Activated T-cell treated with anti-CD3 and anti-CD28 coated beads, Interleukin-2, amount 50 U/mL, for 48 hours (primary cell): Measurements from ENCODE around the gene MLYCD.

Experiments used
- DNase-seq, 2 experiments: peaks; one replicate each; pipeline ENCODE4 v3.0.0-alpha.2; 2020

The MLYCD gene

DNA sequence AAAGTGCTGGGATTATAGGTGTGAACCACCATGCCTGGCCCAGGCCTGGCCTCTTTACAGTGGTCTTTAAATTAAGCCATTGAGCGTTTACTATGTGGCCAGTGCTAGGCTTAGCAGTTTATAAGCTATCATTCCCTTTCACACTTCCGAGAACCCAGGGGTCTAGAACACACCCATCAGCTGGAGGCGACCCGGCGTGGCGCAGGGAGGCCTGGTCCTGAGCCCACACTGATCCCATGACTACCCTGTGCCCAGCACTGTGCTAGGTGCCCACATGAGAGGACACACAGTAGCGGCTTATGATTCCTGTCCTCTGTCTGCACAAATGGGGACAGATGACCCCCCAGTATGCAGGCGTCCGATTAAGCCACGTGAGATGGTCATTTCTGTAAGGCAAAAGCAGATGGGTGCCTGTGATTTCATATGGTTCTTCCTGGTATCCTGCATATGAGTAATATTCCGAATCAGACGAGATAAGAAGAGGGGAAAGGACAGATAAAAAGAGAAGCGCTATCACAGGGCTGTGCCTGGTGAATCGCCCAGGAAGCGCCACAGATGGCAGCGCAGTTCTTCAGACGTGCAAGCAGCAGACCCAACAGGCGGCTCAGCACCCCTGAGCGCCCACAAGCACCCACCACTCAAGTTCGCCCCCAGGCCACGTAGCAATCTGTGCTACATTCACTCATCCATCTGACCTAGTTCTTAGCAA is 59.4 kb downstream of the MLYCD start:
- no peak for DNase-seq

DNA sequence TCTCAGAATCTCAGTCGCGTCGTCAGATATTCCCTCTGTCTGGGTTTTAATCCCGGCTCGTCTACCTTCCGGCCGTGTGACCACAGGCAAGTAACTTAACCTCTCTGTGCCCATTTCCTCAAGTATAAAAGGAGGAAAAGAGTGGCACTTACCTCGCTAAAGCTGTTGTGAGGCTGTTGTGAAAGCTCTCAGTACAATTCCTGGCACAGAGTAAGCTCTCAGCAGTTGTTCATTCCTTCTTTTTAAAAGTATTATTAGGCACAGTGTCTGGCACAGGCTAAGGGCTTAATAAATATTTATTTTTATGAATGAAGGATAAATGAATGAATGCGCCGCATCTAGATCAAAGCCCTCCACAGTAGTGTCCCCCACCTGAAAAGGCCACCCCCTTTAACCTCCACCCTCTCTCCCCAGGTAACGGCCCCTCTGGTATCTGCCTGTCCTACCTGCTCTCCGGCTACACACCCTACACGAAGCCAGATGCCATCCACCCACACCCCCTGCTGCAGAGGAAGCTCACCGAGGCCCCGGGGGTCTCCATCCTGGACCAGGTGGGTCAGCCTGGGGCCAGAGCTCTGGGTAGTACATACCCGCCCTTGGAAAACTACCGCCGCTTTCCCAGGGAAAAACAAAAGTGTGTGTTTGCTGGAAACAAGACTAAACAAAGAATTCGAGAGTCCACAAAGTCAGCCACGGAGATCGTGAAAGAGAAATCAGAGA is 60.1 kb downstream of the MLYCD start:
- no peak for DNase-seq

DNA sequence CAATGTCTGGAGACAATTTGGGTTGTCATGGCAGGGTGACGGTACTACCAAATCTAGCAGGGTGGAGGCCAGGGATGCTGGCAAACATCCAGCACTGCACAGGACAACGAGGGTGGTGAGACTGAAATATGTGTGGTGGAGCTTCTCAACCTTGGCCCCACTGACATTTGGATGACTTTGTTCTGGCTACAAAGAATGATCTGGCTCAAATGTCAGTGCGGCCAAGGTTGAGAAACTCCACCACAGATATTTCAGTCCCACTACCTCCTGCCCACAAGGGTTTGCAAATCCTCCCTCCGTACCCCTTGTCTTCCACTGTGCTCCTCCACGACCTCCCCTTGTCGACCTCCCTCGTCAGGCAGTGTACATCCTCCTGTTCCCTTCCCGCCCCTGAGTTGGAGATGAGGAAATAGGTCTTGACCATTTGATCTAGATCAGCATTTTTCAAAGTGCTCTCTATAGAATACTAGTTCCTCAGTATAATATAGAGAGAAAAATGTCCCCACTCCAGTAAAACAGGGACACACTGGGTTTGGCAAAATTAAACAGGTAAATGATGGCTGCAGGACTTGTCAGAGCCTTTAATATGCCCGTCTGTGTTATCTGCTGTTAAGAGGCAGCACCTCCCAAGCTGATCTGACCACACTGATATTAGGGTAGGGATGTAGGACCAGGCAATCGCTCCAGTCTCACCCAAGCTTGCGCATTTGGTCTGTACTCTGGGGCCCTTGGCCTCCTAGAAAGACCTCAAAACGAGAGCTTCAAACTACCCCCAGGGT is 60.9 kb downstream of the MLYCD start:
- DNase-seq = no peak

DNA sequence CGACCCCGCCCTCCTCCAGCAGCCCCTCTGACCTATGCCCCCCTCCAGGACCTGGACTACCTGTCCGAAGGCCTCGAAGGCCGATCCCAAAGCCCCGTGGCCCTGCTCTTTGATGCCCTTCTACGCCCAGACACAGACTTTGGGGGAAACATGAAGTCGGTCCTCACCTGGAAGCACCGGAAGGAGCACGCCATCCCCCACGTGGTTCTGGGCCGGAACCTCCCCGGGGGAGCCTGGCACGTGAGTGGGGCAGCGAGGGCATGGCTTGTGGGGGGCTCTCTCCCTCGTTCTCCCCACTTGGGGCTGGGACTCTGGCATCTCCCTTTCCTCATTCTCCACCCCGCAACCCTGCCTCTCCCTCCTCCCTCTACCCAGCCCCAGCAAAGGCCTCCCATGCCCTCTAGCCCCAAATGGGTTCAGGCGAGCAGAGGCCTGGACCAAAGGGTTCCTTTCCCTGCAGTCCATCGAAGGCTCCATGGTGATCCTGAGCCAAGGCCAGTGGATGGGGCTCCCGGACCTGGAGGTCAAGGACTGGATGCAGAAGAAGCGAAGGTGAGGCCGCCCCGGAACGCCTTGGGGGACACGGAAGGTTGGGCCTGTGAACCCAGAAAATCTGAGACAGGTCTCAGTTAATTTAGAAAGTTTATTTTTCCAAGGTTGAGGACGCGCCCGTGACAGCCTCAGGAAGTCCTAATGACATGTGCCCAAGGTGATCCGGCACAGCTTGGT is 61.8 kb downstream of the MLYCD start:
- no peak for DNase-seq

DNA sequence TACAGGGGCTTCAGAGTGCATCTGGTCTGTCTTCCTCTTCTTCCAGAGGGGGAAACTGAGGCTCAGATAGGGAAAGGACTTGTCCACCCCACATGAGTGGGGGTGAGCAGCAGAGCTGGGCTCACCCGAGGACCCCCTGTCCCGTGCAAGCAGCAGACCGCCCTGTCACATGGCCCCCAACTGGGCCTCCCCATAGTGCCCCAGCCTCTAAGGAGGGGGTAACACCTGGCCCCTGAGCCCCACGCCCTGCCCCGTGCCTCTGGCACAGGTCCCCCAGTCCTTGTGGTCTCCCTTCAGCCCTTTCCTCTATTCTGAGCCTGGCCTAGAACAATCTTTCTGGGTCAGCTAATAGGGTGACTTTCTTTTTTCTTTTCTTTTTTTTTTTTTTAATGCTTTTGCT is 62.7 kb downstream of the MLYCD start:
- DNase-seq = no peak

DNA sequence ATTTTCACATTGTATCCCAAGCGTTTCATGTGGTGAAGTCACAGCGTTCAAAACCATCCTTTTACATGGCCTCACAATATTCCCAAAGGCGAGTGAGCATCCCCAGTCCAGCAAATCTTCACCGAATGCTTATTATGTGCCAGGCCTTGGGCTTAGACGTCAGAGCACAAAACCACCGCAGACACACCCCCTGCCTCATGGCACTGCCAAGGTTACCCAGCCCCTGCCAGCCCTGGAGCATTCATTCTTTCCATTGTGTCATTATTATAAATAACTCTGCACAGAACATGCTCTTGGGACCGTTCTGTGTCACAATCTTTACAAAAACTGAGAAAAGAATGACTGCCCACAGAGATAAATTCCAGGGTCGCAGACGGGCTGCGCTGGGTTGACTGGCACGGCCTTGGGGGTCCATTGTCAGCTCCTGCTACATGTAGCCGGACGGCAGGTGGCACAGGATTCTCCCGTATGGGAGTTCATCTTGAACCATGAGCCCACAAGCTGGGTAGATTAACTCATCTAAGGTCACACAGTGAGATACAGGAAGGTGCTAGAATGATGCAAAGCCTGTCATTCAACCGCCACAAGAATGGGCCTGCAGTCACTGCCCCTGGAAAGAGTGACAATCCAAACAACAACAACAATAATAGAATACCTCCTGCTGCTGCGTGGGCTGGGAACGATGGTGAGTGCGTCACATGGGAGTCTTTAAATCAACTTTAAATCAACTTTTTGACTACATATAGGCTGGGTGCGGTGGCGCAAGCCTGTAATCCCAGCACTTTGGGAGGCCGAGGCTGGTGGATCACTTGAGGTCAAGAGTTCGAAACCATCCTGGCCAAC is 64.6 kb downstream of the MLYCD start:
- no peak for DNase-seq

DNA sequence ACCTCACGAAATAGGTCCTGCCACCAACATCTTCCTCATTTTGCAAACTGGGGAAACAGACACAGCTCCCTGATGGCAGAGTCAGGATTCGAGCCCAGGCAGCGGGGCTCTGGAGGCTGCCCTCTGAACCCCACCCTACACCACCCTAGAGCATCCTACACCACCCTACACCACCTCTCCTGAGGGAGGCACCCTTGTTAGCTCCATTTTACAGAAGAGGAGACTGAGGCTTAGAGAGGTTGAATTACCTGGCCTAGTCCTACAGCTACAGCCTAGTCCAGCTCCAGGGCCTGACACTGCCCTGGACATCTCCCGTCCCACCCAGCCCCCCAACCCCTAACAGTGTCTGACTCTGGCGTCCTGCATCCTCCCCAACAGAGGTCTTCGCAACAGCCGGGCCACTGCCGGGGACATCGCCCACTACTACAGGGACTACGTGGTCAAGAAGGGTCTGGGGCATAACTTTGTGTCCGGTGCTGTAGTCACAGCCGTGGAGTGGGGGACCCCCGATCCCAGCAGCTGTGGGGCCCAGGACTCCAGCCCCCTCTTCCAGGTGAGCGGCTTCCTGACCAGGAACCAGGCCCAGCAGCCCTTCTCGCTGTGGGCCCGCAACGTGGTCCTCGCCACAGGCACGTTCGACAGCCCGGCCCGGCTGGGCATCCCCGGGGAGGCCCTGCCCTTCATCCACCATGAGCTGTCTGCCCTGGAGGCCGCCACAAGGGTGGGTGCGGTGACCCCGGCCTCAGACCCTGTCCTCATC is 65.9 kb downstream of the MLYCD start:
- DNase-seq = no peak

DNA sequence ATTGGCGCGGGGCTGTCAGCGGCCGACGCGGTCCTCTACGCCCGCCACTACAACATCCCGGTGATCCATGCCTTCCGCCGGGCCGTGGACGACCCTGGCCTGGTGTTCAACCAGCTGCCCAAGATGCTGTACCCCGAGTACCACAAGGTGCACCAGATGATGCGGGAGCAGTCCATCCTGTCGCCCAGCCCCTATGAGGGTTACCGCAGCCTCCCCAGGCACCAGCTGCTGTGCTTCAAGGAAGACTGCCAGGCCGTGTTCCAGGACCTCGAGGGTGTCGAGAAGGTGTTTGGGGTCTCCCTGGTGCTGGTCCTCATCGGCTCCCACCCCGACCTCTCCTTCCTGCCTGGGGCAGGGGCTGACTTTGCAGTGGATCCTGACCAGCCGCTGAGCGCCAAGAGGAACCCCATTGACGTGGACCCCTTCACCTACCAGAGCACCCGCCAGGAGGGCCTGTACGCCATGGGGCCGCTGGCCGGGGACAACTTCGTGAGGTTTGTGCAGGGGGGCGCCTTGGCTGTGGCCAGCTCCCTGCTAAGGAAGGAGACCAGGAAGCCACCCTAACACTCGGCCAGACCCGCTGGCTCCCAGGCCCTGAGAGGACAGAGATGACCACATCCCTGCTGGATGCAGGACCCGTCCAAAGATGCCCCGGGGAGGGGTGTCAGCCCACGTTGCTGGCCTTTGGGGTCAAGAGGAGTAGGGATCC is 66.7 kb downstream of the MLYCD start:
- no peak for DNase-seq

DNA sequence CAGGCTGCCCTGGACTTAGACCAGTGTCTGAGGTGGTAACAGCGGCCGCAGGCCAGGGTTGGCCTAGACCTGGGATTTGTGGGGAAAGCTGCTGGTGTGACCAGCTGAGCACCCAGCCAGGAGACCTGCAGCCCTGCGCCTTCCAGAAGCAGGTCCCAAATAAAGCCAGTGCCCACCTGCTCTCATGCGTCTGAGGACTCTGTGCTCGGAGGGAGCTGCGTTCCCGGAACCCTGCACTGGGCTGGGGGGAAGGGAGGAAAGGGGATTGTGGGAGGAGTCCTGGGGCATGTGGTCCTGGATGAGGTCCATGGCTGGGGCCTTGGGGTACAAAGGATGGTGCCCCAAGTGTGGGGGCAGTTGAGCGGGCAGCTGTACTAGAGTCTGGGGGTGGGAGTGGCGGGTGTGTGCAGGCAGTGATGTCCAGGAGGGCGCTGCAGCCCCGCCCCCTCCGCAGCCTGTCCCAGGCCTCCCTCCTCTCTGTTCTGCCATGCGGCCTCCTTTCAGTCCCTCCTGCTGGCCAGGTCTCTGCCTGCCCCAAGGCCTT is 67.3 kb downstream of the MLYCD start:
- no peak for DNase-seq

DNA sequence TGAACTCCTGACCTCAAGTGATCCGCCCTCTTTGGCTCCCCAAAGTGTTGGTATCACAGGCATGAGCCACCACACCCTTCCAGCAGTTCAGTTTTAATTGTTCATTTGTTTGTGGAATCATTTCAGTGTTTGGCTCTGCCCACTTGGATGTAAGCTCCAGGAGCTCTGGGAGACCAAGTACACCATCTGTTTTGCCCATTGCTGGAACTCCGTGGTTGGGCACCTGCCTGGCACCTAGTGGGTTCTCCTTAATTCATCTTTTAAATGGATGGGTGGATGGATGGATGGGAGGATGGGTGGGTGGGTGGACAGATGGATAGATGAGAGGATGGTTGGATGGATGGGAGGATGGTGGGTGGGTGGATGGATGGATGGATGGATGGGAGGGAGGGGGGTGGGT is 68.2 kb downstream of the MLYCD start:
- DNase-seq = no peak

DNA sequence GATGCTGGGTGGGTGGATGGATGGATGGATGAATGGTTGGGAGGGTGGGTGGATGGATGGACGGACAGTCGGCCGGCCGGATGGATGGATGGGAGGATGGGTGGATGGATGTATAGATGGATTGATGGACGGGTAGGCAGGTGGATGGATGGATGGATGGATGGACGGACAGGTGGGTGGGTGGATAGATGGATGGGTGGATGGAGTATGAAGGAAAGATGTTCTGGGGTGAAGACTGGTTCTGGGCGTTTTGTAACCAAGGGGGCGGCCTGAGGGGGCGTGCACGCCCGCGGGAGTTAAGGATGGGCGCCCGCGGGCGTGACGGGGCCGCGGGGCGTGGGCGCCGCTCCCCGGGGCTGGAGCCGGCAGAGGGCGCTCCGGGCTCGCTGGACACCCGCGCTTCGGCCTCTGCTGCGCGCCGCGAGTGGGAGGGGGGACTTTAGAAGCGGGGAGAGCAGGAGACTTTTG is 69.0 kb downstream of the MLYCD start, which contains the start of gene NECAB2:
Gene NECAB2, plus strand, starts transcription at position 407 of the 468 bp plus-strand sequence. CDS start 405 bp downstream, outside the sequence.
- peak in 1 of 2 experiments; percentile 52 for DNase-seq

DNA sequence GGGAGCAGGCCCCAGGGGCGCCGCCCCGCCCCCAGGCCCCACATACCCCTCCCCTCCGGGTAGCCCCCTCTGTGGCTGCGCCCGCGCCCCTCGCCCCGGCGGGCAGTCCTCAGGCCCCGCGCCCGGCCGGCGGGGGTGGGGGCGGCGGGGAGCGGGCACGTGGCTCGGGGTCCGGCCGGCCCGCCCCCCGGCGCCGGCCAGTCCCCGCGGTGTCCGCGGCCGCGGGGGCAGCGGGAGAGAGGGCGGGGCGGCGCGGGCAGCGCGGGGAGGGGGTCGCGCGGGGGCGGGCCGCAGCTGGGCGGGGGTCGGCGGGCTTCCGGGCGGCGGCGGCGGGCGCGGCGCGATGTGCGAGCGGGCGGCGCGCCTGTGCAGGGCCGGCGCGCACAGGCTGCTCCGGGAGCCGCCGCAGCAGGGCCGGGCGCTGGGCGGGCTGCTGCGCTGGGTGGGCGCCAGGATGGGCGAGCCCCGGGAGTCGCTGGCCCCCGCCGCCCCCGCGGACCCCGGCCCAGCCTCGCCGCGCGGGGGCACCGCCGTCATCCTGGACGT is 69.5 kb downstream of the MLYCD start:
- DNase-seq = no peak

DNA sequence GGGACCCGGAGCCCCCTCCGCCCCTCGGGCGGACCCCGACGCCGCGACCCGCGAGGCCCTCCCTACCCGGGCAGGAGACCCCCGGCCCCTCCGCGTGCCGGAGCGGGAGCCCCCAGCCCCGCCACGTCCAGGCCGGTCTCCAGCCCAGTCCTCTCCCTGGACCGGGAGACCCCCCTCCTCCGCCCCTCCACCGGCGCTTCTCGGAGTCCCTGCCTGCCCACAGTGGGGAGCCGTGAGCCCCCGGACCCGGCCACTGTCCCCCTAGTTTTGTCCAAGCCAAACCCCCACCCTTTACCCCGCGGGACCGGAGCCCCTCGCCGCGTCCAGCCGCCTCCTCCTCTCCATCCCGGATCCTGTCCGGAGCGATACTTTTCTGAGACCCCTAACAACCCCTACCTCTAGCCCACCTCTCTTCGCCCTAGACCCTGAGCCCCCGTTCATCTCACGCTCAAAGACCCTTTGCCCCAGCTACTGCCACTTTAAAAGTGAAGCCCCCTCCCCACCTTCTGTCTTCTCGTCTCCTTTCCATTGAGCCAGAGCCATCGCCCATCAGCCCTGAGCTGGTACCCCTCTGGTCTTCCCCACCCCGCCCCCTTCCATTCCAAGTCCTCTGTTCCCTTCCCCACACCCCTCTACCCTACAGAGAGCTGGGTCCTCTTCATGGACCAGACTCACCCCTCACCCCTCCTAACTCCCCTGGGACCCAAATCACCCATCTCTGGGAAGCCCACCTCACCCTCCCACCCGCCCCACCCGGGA is 70.2 kb downstream of the MLYCD start:
- no peak for DNase-seq

DNA sequence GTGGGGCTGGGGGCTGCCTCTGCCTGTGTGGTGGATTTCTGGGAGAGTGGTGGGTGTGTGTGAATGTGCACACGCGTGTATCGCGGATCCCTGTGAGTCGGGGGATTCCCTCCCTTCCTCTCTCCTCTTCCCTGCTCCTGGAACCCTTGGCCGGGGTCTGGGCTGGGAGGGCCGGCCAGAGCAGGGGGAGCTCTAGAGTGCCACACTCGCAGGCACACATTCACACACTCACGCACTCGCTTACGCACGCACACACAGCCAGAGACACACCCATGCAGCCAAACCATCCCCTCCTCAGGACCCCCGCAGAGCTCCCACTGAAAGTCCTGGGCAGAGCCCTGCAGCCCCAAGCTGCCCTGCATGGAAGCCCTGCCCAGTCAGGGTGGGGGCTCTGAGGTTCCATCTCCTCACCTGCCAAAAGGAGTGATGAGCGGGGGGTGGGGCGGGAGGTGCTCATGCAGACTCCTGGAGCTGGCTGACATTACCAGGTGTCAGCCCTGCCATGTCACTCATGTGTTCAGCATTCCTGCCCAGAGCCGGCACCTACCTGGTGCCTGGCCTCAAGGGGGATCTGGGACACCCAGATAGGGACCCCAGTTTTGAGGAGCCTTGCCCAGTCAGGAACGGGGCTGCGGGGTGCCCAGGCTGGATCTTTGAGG is 71.0 kb downstream of the MLYCD start:
- DNase-seq = no peak

DNA sequence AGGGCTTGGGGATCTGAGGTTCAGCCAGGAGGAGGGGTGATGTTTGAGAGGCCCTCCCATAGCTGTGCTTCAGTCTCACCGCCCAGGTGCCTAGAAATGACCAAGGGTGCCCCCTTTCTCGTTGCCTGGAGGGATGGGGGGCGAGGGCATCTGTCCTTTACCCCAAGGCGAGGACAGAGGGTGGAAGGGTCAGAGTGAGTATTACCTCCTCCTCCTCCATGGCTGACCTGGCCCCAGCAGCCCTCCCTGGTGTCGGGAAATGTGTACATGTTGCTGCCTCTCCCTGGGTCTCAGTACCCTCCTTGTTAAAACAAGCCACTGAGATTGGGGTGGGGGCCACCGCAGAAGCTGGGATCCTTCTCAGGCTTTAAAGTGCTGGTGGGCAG is 71.5 kb downstream of the MLYCD start:
- DNase-seq = no peak

DNA sequence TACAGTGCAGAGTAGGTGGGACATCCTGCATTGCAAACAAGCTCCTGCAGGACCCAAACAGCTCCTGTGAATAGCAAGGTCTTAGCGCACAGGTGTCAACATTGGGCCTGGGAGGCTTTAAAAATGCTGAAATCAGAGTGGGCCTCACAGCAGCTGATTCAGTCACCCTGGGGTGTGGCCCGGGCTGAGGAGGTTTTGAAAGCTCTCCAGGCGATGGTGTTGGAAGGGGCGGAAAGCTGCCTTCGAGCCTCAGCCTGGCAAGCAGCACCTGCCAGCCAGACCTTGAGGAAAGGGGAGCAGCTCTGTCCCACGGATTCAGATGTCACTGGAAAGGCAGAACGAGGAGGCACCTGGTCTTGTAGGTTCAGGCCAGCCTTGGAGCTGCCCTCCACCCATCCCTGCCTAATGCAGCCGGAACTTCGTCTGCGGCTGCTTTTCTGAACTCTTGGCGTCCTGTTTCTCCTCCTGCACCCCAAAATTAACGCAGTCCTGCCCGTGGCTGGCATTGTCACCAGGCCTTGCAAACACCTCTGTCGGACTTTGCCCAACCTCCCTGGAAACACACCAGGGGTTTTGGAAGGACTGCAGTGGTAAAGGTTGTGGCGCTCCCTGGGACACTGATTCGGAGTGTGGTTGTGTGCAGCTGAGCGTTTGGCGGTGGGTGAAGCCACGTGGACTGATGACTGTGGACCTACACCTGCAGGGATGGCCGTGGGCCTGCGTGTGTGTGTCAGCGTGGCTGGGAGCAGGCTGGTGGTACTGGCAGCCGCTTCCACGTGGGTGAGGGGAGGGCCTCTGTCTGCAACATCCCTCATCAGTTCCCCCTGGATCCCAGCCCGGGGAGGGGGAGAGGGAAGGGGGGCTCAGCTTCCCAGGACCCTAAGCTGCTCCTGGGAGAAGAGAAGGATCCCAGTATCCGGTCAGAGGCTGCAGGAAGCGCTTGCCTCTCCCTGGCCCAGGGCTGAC is 72.5 kb downstream of the MLYCD start:
- no peak for DNase-seq
